ENCODE data around the gene THG1L.
"Not testable (repeated sequence)": the region's sequence is repeated elsewhere in the genome, so short reads cannot be mapped to it uniquely, and the experiment has no call there.

THG1L gene

DNA sequence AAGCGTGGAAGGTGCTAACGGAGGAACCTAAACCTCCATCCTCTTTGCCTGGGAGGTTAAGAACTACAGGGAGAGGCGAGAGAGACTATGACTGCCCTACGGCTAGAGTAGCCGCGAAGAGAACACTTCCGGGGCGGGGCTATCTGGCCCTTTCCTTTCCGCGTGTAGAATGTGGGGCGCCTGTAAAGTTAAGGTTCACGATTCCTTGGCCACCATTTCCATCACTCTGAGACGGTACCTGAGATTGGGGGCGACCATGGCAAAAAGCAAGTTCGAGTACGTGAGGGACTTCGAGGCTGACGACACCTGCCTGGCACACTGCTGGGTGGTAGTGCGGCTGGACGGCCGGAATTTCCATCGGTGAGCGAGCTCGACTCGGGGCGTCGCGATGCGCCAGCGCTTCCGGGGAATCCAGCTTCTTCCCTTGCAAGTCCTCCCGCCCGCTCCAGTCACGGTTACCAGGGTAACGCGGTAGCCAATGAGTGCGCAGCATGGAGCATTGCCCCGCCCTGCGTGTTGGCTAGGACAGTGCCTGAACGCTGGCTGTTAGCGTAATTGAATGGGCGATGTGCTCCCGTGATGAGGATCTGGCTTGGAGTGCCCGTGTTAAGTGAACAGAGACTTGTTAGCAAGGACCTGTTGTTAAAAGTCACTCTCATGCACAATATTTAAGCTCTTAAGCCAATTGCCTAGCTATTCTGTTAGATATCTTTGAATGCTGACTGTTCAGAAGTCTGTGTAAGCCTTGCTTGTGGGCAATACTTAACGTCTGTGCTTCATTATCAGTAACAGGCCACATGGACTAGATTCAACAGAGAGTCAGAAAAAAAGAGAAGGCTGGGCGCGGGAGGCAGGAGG, at the start of gene THG1L:
Gene THG1L (plus strand): TSS at position 149 of the 858 bp plus-strand sequence. CDS start 21 bp downstream, at position 170.
- peak; percentile 67 for DNase-seq

DNA sequence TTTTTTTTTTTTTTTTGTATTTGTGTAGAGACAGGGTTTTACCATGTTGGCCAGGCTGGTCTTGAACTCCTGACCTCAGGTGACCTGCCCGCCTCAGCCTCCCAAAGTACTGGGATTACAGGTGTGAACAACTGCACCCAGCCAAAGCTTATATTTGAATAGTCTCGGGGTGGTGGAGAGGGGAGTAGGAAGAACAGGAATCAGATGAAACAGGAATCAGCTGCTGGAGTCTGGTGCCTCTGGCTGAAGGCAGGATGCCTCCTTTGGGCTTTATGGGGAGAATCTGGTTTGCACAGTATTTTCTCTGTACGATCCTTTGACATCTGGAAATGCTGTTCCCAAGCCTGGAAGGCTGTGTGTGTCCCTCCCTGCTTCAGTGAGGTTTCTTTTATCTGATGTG, 49.0 kb upstream of the THG1L start:
- DNase-seq = no peak

DNA sequence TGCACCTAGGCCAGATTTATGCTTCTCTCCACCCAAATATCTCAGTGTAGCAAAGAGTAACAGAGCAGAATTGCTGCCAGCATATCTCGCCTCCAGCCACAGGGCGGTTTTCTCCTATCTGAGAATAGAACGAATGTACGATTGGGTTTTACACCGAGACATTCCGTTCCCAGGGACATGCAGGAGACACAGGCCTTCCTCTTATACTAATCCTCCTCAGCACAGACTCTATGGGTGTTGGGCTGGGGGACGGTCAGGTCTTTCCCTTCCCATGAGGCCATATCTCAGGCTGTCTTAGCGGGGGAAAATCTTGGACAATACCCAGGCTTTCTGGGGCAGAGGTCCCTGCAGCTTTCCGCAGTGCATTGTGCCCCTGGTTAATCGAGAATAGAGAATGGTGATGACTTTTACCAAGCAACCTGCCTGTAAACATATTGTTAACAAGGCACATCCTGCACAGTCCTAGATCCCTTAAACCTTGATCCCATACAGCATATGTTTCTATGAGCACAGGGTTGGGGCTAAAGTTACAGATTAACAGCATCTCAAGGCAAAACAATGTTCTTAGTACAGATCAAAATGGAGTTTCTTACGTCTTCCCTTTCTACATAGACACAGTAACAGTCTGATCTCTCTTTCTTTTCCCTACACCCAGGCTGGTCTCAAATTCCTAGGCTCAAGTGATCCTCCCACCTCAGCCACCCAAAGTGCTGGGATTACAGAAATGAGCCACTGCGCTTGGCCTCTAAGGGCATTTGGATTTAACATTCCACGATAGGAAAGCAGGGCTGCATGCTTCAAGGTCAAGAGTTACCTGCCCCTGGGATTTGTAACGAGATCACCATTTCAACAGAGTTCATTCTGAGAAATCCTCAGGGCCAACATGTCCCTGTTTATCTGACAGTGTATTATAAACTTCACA, 44.7 kb upstream of the THG1L start:
- DNase-seq = not testable (repeated sequence)

DNA sequence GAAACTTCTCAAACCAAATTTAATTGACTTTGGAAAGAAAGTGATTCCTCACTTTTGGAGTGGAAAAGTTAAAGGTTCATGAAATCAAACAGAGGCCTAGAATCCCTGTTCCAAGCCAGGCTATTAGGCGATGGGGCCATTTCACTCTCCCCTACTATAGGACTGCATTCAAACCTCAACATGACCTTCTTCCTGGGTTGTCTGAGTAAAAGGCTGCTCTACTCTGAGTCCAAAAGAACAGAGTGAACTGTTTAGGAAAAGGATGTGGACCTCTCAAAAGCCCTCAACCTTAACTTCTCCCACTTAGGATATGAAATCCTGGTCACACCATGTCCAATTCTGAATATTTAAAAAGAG, 44.0 kb upstream of the THG1L start:
- DNase-seq = no peak

DNA sequence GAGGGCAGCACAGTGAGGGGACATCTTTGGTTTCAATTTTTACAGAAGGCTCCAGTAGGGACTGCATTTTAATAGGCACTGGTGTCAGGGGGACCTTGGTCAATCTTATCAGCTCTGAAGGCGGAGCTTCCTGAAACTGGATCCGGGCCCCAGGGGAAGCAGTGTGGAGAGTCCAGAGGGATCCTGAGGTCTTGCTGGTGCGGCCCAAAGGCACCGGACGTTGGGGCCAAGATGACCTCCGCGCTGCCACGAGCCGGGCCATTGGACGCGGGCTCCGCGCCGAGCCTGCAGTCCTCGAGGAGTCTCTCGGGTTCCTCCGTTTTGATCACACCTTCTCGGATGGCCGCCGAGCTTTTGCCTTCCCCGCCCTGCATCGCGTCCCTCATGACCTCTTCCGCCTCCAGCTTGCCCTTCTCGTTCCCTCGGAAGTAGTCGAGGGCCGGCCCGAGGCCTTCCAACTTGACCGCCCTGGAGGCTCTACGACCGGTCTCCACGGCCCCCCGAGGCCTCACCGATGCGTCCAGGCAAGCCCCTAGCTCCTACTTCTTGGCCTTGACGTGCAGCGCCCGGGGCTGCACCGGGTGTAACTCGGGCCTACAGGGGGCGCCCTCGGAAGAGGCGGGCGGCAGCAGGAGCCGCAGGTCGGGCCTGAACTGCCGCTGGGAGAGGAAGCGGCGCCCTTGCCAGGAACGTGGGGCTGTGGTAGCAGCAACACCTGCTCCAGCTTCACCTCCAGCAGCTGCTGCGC, 41.1 kb upstream of the THG1L start:
- no peak for DNase-seq

DNA sequence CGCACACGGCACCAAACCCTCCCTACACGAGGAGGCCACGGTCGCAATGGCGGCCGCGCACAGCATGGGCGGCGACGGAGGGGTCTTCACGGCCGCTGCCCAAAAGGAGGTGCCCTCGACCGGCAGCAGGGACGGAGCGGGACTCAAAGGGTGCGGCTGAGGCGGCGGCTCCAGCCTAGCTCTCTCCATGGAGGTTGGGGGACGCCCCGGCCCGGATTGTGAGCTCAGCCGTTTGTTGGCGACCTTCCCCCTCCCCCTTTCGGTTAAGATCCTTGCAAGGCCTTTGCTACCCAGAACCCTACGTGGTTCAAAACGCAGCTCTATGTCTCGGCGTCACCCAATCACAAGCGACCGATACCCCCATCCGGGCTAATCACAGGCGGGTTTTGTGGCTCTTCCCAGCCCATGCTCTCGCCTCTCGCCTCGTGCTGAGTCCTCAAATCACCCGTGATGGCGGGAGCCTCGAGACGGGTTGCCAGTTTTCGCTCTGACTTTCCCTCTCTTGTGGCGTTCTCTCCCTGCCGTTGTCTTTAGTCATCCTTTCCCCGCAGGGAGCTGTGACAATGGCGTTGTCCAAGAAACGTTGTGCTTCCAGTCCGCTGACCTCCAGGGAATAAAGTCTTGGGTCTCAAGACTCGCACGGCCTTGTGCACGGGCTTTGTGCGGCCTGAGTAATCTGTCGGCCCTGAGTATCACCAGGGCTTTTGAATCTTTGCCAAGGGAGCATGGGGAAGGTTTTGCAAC, 40.4 kb upstream of the THG1L start:
- no peak for DNase-seq

DNA sequence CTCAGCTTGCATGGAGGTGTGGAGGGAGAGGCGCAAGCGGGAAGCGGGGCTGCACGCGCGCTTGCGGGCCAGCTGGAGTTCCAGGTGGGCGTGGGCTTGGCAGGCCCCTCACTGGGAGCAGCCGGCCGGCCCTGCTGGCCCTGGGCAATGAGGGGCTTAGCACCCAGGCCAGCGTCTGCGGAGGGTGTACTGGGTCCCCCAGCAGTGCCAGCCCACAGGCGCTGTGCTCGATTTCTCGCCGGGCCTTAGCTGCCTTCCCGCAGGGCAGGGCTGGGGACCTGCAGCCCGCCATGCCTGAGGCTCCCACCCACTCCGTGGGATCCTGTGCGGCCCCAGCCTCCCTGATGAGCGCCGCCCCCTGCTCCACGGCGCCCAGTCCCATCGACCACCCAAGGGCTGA, 37.4 kb upstream of the THG1L start:
- not testable (repeated sequence) for DNase-seq

DNA sequence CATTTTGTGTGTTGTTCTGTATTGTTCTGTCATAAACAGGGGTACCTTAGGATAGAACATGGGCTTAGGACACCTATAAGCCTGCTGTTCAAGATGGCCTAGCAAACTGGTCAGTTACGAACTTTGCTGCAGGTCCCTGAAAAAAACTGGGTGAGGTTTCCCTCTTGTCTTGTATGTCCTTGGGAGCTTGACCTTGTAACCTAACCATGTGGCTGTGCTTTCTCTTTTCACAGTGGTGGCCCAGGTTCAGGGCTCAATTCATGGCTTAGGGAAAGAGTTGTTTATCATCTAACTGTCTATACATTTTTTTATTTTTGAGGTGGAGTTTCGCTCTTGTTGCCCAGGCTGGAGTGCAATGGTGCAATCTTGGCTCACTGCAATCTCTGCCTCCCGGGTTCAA, 35.1 kb upstream of the THG1L start:
- not testable (repeated sequence) for DNase-seq

DNA sequence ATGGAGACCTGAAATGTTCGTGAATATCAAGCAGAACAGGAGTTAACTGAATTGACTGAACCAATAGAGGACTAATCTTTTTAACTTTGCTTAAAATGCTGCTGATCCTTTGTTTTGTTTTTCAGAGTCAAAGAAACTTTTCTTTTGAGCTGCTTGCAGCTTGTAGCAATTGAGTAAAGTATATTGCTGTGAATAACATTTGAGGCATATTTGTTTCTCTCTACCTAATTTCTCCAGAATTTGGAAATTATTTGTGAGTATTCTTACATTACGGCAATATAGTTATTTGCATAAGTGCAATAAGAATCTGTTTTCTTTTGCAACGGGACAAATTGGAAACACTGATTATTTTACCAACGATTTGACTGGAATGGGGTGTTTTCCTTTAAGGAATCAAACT, 32.5 kb upstream of the THG1L start:
- DNase-seq = not testable (repeated sequence)

DNA sequence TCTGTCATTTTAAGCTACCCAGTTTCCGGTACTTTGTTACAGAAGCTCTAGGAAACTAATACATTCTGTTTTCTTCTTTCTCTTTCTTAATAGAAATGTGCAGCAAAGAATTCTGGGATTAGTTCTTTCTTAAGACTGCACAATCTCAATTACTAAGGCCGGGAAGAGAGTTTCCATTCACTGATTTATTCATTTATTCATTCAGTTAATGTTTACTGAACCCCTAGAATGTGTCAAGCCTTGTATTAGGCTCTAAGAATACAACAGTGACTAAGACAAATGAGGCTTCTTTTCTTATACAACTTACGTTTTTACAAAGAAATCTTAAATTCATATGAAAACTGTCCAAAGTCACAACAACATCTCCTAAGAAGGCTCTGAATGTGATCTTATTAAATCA, 27.5 kb upstream of the THG1L start:
- DNase-seq = no peak

DNA sequence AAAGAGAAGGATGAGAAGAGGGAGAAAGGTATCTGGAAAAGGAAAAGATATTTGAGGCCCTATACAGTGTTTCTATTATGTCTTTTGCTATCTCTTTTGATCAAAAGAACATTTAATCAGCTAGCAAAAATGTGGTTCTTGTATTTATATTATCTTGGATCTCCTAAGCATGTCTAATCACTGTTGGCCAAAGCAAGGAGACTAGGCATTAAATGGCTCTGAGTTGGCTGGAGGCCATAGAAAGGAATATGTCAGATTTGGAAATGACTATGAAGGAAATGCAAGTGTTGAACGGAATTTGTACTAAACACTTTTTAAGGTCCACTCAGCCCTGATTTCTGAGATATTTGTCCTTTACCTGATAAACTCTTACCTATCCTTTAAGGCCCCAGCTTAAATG, 22.4 kb upstream of the THG1L start:
- DNase-seq = no peak

DNA sequence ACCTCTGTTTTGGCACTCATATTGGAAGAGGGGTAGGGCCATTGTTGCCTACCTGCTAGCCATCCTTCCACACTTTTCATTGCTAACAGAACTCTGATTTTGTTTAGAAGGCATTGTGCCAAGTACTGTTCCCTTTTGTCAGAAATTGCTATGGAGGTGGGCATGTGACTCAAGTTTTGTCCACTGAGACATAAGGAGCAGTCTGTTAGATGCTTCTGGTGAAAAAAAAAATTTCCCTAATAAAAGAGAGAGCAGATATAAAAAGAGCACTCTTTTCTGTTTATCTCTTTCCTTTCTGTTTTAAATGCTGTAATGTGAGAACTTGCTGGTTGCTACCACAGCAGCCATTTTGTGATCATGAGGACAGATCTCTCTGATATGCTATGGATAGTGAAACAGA, 21.9 kb upstream of the THG1L start:
- no peak for DNase-seq

DNA sequence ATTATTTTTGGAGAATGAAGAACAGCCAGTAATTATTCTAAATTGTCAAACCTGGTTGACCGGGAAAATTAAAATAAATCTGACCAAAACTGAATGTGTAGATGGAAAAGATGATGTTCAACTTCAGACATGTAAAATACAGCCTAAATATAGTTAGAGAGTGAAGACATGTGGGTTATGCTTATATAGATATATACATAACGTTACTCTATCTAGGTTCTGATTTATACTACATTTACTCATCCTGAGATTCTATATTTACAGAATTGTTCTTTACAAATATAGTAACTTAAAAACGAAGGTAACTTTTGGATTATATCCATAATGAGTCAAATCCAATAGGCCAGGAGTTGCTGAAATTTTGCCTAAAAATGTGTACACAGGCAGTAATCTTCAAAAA, 20.8 kb upstream of the THG1L start:
- no peak for DNase-seq

DNA sequence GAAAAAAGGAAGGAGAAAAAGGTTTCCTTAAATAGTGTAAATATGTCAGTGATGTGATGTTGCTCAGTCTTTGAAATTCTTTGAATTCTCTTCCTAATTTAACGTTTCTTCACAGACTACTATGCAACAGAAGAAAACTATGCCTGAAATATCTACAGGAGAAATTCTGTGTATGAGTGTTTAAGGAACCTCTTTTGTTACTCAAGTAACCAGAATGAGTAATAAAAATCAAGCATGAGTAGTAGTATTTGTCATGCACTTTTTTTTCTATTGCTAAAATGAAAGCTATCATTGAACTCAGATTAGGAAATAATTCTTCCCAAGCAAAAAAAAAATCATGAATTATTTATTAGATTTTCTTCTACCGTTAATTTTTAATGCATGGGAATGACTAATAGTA, 20.3 kb upstream of the THG1L start:
- no peak for DNase-seq

DNA sequence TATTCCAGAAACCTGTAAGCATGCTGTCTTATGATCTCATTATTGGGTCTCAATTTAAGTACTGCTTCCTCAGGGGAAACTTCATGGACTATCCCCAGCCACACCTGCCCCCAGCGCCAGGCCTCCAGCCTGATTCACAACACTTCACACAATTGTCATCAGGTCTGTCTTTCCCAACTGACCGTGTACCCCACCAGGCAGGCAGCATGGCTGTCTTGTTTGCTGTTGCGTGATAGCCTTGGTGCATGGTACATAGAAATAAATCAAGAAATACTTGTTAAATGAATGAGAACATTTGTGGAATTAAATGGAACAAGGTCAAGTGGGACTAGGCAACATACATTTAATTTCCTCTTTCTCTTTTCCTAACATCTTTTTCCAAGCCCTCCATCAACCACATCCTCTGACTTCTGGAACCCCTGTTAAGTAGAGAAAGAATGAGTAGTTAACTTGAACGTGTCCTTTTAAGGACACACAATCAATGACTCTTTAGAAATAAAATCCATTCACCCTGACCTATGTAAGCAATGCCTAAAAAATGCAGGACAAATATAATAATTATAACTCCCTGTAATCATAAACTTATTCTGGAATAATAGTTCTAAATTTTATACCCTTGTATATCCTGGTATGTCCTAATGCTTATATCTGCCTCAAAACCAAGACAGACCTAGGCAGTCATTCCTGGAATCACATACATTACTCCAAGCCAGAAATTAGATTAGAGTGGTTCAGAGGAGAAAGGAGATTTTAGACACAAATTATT, 17.2 kb upstream of the THG1L start:
- no peak for DNase-seq

DNA sequence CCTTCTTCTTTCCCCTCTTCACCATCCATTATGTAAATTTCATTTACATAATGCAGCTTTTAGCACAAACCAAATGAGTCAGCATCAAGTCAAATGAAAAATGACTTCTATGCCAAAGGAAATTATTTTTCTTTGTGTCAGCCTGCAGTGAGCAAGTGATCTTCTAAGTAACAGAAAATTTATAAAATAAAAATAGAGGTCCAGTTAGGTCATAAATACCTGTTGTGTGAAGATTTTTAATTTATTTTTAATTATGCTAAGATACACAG, 16.7 kb upstream of the THG1L start:
- no peak for DNase-seq

DNA sequence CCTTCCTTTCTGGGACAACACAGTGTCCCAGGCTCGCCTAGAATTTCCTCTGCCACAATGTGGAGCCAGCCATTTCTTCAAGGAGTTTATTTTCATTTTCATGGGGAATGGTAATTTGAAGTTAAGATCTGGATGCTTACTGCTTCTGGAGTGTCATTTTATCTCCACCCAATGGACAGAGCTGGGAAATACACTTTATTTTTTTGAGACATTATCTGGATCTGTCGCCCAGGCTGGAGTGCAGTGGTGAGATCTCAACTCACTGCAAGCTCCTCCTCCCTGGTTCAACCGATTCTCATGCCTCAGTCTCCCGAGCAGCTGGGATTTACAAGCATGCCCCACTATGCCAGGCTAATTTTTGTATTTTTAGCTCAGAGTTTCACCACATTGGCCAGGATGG, 12.7 kb upstream of the THG1L start:
- DNase-seq = no peak

DNA sequence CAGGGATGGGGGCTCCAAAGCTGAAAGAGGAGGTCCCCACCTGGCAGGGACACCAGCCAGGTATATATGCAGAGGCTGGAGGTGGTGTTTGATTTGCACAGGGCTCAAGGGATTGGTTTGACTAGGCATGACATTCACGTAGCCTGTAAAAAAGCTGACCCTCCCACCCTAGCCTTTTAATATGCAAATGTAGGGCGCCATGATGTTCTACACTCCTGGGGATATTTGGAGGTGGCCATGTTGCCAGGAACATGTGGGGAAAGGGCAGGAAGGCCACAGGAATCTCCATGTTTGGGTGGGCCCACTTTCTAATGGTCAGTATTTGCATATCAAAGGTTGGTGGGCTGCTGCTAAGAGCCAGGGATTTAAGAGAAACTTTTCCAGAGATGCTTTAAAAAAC, 12.0 kb upstream of the THG1L start:
- DNase-seq = no peak

DNA sequence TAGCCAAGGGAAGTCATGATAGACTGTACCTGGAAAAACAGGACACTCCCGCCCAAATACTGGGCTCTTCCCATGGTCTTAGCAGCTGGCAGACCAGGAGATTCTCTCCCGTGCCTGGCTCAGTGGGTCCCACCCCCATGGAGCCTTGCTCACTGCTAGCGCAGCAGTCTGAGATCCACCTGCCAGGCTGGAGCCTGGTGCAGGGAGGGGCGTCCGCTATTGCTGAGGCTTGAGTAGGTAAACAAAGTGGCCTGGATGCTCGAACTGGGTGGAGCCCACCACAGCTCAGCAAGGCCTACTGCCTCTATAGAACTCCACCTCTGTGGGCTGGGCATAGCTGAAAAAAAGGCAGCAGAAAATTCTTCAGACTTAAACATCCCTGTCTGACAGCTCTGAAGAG, 10.1 kb upstream of the THG1L start:
- no peak for DNase-seq

DNA sequence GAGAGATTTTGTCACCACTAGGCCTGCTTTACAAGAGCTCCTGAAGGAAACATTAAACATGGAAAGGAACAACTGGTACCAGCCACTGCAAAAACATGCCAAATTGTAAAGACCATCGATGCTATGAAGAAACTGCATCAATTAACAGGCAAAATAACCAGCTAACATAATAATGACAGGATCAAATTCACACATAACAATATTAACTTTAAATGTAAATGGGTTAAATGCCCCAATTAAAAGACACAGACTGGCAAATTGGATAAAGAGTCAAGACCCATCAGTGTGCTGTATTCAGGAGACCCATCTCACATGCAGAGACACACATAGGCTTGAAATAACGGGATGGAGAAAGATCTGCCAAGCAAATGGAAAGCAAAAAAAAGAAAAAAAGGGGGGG, 8.3 kb upstream of the THG1L start:
- not testable (repeated sequence) for DNase-seq

DNA sequence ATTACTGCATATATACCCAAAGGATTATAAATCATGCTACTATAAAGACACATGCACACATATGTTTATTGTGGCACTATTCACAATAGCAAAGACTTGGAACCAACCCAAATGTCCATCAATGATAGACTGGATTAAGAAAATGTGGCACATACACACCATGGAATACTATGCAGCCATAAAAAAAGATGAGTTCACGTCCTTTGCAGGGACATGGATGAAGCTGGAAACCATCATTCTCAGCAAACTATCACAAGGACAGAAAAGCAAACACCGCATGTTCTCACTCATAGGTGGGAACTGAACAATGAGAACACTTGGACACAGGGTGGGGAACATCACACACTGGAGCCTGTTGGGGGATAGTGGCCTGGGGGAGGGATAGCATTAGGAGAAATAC, 4.6 kb upstream of the THG1L start:
- DNase-seq = not testable (repeated sequence)

DNA sequence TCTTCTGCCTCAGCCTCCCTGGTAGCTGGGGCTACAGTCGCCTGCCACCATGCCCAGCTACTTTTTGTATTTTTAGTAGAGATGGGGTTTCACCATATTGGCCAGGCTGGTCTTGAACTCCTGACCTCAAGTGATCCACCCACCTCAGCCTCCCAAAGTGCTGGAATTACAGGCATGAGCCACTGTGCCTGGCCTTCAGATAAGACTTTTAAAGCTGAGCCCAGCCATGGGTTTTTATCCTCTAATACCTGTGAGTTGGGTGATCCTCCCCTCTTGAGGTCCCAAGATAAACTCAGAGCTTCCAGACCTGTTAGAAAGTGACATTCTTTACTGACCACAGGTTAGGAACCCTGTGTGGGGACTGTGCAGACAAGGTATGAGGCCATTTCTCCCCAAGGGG, 3.4 kb upstream of the THG1L start:
- DNase-seq = not testable (repeated sequence)
